Lower lobe of right lung (tissue), 2 donors: ENCODE results near the gene UVRAG. TPM values are rescaled to one million over a fixed set of nuclear protein-coding genes. Genes with fewer than 3 reads are reported as not detected.

Experiments
- ATAC-seq, 2 donors: fragments of 200-7000 bp; cut with Tn5 transposase; one replicate each; pipeline ENCODE4 v1.9.1; 2020 to 2022; ENCODE audit warnings: mild to moderate bottlenecking in 2 of 2, moderate library complexity in 2 of 2
- DNase-seq: peaks from one replicate; pipeline ENCODE4 v3.0.0-alpha.2; 2020
- H3K27ac ChIP-seq: fragments of 200-600 bp; one replicate; pipeline ENCODE4 v1.8.0; 2022
- H3K27me3 ChIP-seq: fragments of 200-600 bp; one replicate; pipeline ENCODE4 v1.8.0; 2022; ENCODE audit warnings: low read depth
- H3K36me3 ChIP-seq: fragments of 200-600 bp; one replicate; pipeline ENCODE4 v1.8.0; 2022; ENCODE audit warnings: mild to moderate bottlenecking
- H3K4me1 ChIP-seq: fragments of 200-600 bp; one replicate; pipeline ENCODE4 v1.8.0; 2022
- H3K4me3 ChIP-seq: fragments of 200-600 bp; one replicate; pipeline ENCODE4 v1.8.0; 2022; ENCODE audit warnings: mild to moderate bottlenecking
- H3K9me3 ChIP-seq: fragments of 200-600 bp; one replicate; pipeline ENCODE4 v1.8.0; 2022
- intact Hi-C: fragments of 100-400 bp; cut with DNase I; formaldehyde crosslinking; loops from one replicate; pipeline ENCODE4 v1.11.0; 2022
- total RNA-seq: library from RNA; stranded (reverse); fragmentation: NEBNext Ultra II Directional; extraction: Animal tissue kit (Norgen Biotek cat#: 25700); gene quantifications from one replicate; pipeline ENCODE4 v1.2.1, GENCODE V29; 2021
- TF ChIP-seq, protein P1 (sequence below): fragments of 200-600 bp; IDR thresholded peaks from one replicate; pipeline ENCODE4 v1.8.0; 2022; ENCODE audit warnings: antibody characterized with exemption, mild to moderate bottlenecking
- donor health status: DM: no; HTN: yes; CAD: no; lungs with severe emphysema.

UVRAG gene
- total RNA-seq, 1 donor from 2014 or later: 36.0 TPM

GRCh38 chr11:75938543-75938942 is 123.5 kb downstream of the UVRAG start:
- no peaks in the 10 kb centered on the region for H3K4me1 ChIP-seq
- intact Hi-C loops: no loop called here
- H3K9me3 ChIP-seq: no peaks in the 10 kb centered on the region
- TF ChIP-seq, protein P1, sequence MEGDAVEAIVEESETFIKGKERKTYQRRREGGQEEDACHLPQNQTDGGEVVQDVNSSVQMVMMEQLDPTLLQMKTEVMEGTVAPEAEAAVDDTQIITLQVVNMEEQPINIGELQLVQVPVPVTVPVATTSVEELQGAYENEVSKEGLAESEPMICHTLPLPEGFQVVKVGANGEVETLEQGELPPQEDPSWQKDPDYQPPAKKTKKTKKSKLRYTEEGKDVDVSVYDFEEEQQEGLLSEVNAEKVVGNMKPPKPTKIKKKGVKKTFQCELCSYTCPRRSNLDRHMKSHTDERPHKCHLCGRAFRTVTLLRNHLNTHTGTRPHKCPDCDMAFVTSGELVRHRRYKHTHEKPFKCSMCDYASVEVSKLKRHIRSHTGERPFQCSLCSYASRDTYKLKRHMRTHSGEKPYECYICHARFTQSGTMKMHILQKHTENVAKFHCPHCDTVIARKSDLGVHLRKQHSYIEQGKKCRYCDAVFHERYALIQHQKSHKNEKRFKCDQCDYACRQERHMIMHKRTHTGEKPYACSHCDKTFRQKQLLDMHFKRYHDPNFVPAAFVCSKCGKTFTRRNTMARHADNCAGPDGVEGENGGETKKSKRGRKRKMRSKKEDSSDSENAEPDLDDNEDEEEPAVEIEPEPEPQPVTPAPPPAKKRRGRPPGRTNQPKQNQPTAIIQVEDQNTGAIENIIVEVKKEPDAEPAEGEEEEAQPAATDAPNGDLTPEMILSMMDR: no peak
- H3K4me3 ChIP-seq: no peak overlapping the region
- ATAC-seq: no peak
- no peak overlapping the region for H3K27ac ChIP-seq
- DNase-seq: no peak
- no peaks in the 10 kb centered on the region for H3K36me3 ChIP-seq
- H3K27me3 ChIP-seq: no peaks in the 10 kb centered on the region

DNA sequence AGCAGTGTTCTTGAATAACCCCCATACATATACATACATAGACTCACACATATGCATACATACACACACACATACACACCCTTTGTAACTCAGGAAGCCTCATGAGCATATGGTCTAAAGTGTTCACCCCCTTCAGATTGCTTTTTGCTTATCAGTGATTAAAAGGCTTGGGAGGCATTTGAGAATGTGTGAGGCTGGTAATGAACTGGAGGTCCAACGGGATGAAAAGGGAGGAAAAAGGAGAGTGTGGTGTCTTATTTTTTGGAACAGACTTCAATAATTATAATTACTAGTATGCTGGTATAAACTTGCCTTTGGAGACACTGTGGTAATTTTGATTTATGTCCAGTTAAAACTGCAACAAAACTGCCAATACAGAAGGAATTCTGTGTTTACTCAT is 124.5 kb downstream of the UVRAG start:
- ATAC-seq (no peak), DNase-seq (no peak)
- Histone ChIP-seq H3K27me3 (no peaks in the 10 kb centered on the region), H3K9me3 (no peaks in the 10 kb centered on the region), H3K4me3 (no peak overlapping the region), H3K27ac (no peak overlapping the region), H3K36me3 (no peaks in the 10 kb centered on the region), H3K4me1 (no peaks in the 10 kb centered on the region)
- intact Hi-C loops: no loop called here
- TF ChIP-seq, protein P1: no peak

- H3K27ac ChIP-seq: no peak overlapping the region
- no peak overlapping the region for H3K4me3 ChIP-seq
- H3K27me3 ChIP-seq: no peaks in the 10 kb centered on the region
- no peak for ATAC-seq
- intact Hi-C loops: no loop called here
- H3K4me1 ChIP-seq: no peaks in the 10 kb centered on the region
- TF ChIP-seq, protein P1: no peak
- H3K36me3 ChIP-seq: no peaks in the 10 kb centered on the region
- no peaks in the 10 kb centered on the region for H3K9me3 ChIP-seq
- no peak for DNase-seq
Measured at GRCh38 chr11:75939992-75940391, 125.0 kb downstream of the UVRAG start.

- intact Hi-C loops: no loop called here
- Histone ChIP-seq H3K4me3 (no peak overlapping the region), H3K27me3 (no peaks in the 10 kb centered on the region), H3K36me3 (no peaks in the 10 kb centered on the region), H3K9me3 (no peaks in the 10 kb centered on the region), H3K4me1 (peaks cover 7% of the 10 kb centered on the region), H3K27ac (no peak overlapping the region)
- DNase-seq (no peak), ATAC-seq (no peak)
- TF ChIP-seq, protein P1: no peak
Measured at GRCh38 chr11:75940911-75941310, 125.9 kb downstream of the UVRAG start.

DNA sequence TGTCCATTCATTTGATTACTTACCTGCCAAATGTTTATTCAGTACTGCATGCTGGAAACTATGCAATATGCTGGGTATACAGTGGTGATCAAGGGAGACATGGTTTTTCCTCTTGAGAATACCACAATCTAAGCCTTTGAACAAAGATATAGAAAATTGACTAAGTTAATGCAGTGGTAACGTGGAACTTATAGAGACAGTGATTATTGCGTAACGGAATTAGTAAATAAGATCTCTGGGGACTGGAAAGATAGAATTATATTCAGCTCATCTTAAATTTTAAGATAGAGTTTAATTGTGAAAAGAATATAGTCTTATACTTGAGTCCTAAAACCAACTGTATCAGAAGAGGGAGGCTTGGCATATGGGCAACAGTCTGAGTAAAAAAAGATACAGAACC is 129.5 kb downstream of the UVRAG start:
- Histone ChIP-seq H3K9me3 (no peaks in the 10 kb centered on the region), H3K36me3 (no peaks in the 10 kb centered on the region), H3K27ac (no peak overlapping the region), H3K27me3 (no peaks in the 10 kb centered on the region), H3K4me1 (peaks cover 19% of the 10 kb centered on the region), H3K4me3 (no peak overlapping the region)
- intact Hi-C loops: no loop called here
- TF ChIP-seq, protein P1: no peak
- DNase-seq (no peak), ATAC-seq (no peak)

DNA sequence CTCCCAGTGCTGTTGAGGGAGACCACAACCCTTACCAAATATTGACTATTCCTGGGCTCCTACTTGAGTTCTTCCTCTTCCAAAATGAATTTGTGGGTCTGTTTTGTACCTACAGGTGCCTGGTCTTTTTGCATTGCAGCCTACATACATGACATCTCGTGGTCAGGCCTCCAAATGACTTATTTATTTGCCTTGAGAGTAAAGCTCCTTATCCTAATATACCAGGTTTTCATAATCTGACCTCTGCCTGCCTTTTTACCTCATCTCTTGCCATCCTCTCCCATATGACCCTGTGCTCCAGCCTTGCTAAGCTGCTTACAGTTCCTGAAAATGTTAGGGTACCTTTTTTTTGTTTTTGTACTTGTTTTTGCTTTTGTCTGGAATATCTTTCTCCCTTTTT is 130.4 kb downstream of the UVRAG start:
- no peak for ATAC-seq
- intact Hi-C loops: no loop called here
- TF ChIP-seq, protein P1: no peak
- Histone ChIP-seq H3K4me3 (no peak overlapping the region), H3K27me3 (no peaks in the 10 kb centered on the region), H3K27ac (no peak overlapping the region), H3K9me3 (no peaks in the 10 kb centered on the region), H3K36me3 (no peaks in the 10 kb centered on the region), H3K4me1 (peaks cover 19% of the 10 kb centered on the region)
- no peak for DNase-seq
